CD4-positive, alpha-beta T cell treated with Interleukin-17A for 4 hours (primary cell): ENCODE data around the gene FIBCD1.

ENCODE experiments used
- DNase-seq: peaks from one replicate; pipeline ENCODE4 v3.0.0-alpha.2; 2020; ENCODE audit warnings: mixed read lengths

The FIBCD1 gene

DNA sequence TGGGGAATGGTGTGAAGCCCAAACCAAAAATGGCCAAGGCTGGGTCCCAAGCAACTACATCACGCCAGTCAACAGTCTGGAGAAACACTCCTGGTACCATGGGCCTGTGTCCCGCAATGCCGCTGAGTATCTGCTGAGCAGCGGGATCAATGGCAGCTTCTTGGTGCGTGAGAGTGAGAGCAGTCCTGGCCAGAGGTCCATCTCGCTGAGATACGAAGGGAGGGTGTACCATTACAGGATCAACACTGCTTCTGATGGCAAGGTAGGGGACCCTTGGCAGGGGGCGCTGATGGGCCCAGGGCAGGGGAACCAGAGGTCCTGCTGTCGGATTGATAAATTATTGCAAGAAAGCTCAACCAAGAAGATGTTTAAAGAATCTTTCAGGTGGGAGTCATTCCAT lies 84.2 kb downstream of the FIBCD1 start:
- DNase-seq, result no peak

DNA sequence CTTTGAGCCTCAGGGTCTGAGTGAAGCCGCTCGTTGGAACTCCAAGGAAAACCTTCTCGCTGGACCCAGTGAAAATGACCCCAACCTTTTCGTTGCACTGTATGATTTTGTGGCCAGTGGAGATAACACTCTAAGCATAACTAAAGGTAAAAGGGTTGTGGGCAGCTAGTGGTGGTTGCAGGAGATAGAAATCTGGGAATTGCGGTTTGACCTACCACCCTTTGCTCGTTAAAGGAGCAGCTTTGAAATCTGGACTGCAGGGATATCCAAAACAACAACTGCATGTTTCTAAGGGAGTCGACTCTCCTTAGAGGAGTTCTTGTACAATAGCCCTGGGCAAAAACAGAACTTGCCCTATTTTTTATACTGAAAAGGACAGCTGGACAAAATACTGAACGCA lies 85.0 kb downstream of the FIBCD1 start:
- no peak for DNase-seq

DNA sequence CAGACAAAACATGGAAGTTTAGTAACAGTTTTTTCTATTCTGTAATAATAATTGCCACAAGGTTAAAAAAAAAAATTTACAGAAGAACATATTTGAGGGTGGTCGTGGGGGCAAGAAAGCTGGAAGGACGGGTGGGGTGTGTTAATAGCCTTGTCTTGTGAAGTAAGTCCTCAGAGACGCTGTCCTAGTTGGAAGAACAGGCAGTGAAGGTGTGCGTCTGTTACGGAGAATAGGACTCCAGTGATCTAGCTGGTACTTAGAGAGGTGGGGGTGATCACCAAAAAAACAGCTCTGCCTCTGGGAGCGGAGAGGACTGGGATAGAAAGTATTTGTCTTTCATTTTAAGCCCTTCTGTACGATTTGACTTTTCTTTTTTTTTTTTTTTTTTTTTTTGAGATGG lies 86.2 kb downstream of the FIBCD1 start:
- DNase-seq, result no peak
